Measurements from ENCODE around the gene TNIP3. TPM values are rescaled to one million over a fixed set of nuclear protein-coding genes. Genes with fewer than 3 reads are reported as not detected.

TNIP3 gene
- total and polyA plus RNA-seq, 2 of the 4 experiments (the other 2 are of a cell fraction): 0.10 to 0.18 TPM

DNA sequence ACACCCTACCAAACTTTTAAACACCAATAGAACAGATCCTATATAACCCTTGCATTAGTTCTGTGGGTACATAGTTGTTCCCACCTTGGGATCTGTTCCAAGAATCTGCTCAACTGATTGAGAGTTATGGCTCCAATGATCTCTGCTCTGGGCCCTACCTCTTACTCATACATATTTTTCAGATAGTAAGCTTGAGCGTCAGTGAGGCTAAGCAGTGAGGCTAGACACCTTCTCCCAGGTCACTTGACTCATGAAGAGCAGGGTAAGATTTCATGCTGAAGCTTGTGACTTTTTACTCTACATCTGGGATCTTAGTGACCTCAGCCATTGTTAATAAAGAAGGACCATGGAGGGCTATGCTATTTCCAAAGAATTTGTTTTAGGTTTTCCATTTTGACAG is 23.1 kb upstream of the TNIP3 start (continued):
- TF ChIP-seq MAZ (IDR thresholded peaks at IDR 0.05; ENCODE audit: borderline replicate concordance, low read depth, low read length) (no peak), NFE2L2 (IDR thresholded peaks at IDR 0.05; ENCODE audit: low read depth, low read length) (no peak), CHD1 (IDR thresholded peaks at IDR 0.05; ENCODE audit: low read depth, low read length) (no peak), RFX5 (IDR thresholded peaks at IDR 0.05; ENCODE audit: low read depth, low read length) (no peak), MAFK (IDR thresholded peaks at IDR 0.05; ENCODE audit: low read depth, low read length) (no peak)
- TF ChIP-seq, protein P1, sequence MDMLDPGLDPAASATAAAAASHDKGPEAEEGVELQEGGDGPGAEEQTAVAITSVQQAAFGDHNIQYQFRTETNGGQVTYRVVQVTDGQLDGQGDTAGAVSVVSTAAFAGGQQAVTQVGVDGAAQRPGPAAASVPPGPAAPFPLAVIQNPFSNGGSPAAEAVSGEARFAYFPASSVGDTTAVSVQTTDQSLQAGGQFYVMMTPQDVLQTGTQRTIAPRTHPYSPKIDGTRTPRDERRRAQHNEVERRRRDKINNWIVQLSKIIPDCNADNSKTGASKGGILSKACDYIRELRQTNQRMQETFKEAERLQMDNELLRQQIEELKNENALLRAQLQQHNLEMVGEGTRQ (IDR thresholded peaks at IDR 0.05; ENCODE audit: low read depth, low read length): no peak

DNA sequence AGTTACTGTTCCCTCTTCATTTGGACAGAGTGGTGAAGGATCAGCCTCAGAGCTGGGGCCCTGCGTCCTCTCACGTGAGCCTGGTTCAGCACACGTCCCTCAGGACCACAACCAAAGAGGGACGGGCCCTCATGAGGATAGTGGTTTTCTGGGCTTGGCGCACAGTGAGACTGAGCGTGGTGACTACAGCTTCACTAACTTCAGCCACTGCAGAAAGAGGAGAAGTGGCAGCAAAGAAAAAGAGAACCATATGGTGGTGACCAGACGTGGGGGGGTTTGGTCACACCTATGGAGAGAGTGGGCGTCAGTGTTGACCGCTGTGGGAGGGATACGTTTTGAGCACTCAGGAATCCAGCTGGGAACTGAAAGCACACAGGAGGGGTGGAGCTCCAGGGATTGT is 21.8 kb upstream of the TNIP3 start:
- Histone ChIP-seq H3K9ac (ENCODE audit: low read depth, low read length) (no peak overlapping the region), H3K4me2 (ENCODE audit: low read depth, low read length) (no peak overlapping the region), H3K9me1 (ENCODE audit: insufficient read depth, low read length) (no peaks in the 10 kb centered on the region), H3K4me3 (ENCODE audit: insufficient read depth, low read depth, low read length) (no peak overlapping the region), H3K27me3 (ENCODE audit: control insufficient read depth, insufficient read depth, low read length) (peaks cover 2% of the 10 kb centered on the region), H3K18ac (ENCODE audit: low read depth, low read length) (no peak overlapping the region), H2BK120ac (ENCODE audit: low read depth, low read length) (no peak overlapping the region), H3K23ac (ENCODE audit: low read depth, low read length) (no peak overlapping the region), H3K79me1 (ENCODE audit: low read depth in 1 of 2, low read length in 2 of 2) (no peaks in the 10 kb centered on the region), H3K36me3 (ENCODE audit: control insufficient read depth, insufficient read depth, low read length) (no peaks in the 10 kb centered on the region), H4K5ac (ENCODE audit: low read depth, low read length) (no peak overlapping the region), H3K4ac (ENCODE audit: low read depth, low read length) (no peak overlapping the region), H2BK5ac (ENCODE audit: low read depth, low read length, poor library complexity, severe bottlenecking) (no peak overlapping the region), H4K8ac (ENCODE audit: low read depth in 2 of 2, low read length in 2 of 2) (no peak overlapping the region), H3K27ac (ENCODE audit: insufficient read depth, low read length) (no peak overlapping the region), H2AFZ (replicated peaks; ENCODE audit: low read length, poor library complexity) (peak overlapping the region; percentile 6), H3K56ac (ENCODE audit: extremely low read depth, insufficient read depth, low read length) (no peak overlapping the region), H3K4me1 (ENCODE audit: control insufficient read depth, insufficient read depth, low read length) (no peaks in the 10 kb centered on the region), H3K14ac (replicated peaks; ENCODE audit: low read depth, low read length) (no peak overlapping the region), H4K91ac (ENCODE audit: insufficient read depth, low read depth, low read length) (no peak overlapping the region), H2AK5ac (ENCODE audit: low read depth, low read length) (no peak overlapping the region), H3K9me3 (ENCODE audit: control insufficient read depth, insufficient read depth, low read length) (no peaks in the 10 kb centered on the region), H2AK9ac (replicated peaks; ENCODE audit: low read depth, low read length, poor library complexity) (no peak overlapping the region), H2BK20ac (ENCODE audit: low read depth, low read length) (no peak overlapping the region), H2BK15ac (ENCODE audit: low read depth, low read length) (no peak overlapping the region), H4K20me1 (ENCODE audit: insufficient read depth, low read length) (no peaks in the 10 kb centered on the region)
- in situ Hi-C loops (cut with MboI; ENCODE audit: low sequenced_read_pairs) (loop anchor here (25.0 kb wide), 1 partner anchor 551 kb away; no protein-coding TSS in a partner anchor), intact Hi-C loops (cut with micrococcal nuclease) (no loop called here), dilution Hi-C loops (cut with HindIII; ENCODE audit: low sequenced_read_pairs, unreplicated experiment) (no loop called here)
- 92% methylated on average over 2 of the region's 10 CpGs; no CpG with 5 or more reads in 1 of the 2 experiments for WGBS, 2 experiments (ENCODE audit: extremely low coverage in 2 of 2, insufficient read length in 1 of 2)
- DNase-seq (no peak), ATAC-seq (ENCODE audit: low read depth) (no peak)
- no TSS peak for BruUV-seq (replicated peaks)
- CTCF ChIA-PET: no interaction called here
- POLR2A ChIA-PET (ENCODE audit: unreplicated experiment): no interaction called here
- TF ChIP-seq POLR2A (IDR thresholded peaks at IDR 0.05; ENCODE audit: low read depth, low read length) (no peak), RFX5 (IDR thresholded peaks at IDR 0.05; ENCODE audit: low read depth, low read length) (no peak), BHLHE40 (IDR thresholded peaks at IDR 0.05; ENCODE audit: low read depth, low read length) (no peak), MXI1 (IDR thresholded peaks at IDR 0.05; ENCODE audit: borderline replicate concordance, low read depth, low read length) (no peak), SMC3 (IDR thresholded peaks at IDR 0.05; ENCODE audit: low read depth, low read length) (no peak), CHD1 (IDR thresholded peaks at IDR 0.05; ENCODE audit: low read depth, low read length) (no peak), MAFK (IDR thresholded peaks at IDR 0.05; ENCODE audit: low read depth, low read length) (no peak)
- TF ChIP-seq, protein P1 (IDR thresholded peaks at IDR 0.05; ENCODE audit: low read depth, low read length): no peak
- TF ChIP-seq, protein P2, sequence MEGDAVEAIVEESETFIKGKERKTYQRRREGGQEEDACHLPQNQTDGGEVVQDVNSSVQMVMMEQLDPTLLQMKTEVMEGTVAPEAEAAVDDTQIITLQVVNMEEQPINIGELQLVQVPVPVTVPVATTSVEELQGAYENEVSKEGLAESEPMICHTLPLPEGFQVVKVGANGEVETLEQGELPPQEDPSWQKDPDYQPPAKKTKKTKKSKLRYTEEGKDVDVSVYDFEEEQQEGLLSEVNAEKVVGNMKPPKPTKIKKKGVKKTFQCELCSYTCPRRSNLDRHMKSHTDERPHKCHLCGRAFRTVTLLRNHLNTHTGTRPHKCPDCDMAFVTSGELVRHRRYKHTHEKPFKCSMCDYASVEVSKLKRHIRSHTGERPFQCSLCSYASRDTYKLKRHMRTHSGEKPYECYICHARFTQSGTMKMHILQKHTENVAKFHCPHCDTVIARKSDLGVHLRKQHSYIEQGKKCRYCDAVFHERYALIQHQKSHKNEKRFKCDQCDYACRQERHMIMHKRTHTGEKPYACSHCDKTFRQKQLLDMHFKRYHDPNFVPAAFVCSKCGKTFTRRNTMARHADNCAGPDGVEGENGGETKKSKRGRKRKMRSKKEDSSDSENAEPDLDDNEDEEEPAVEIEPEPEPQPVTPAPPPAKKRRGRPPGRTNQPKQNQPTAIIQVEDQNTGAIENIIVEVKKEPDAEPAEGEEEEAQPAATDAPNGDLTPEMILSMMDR (conservative IDR thresholded peaks at IDR 0.05; ENCODE audit: low read depth, low read length): no peak
- TF ChIP-seq, protein P3, sequence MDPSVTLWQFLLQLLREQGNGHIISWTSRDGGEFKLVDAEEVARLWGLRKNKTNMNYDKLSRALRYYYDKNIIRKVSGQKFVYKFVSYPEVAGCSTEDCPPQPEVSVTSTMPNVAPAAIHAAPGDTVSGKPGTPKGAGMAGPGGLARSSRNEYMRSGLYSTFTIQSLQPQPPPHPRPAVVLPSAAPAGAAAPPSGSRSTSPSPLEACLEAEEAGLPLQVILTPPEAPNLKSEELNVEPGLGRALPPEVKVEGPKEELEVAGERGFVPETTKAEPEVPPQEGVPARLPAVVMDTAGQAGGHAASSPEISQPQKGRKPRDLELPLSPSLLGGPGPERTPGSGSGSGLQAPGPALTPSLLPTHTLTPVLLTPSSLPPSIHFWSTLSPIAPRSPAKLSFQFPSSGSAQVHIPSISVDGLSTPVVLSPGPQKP (IDR thresholded peaks at IDR 0.05; ENCODE audit: borderline replicate concordance, low read depth, low read length): no peak
